ENCODE results near the gene SELENOO.

Gene SELENOO

DNA sequence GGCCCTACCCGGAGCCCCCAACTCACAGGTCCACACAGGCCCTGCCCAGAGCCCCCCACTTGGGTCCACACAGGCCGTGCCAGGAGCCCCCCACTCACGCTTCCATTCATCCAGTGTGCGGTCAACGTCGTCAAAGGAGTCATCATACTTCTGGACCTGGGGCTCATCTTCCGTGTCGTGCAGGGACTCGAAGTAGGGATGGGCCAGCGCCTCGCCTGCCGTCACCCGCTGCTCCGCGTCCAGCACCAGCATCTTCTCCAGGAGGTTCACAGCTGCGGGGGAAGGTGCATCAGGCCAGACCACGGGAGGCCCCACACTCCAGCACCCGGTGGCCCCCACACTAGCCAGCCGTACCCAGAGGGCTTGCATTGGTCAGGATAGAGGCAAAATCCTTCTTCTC, 54.3 kb downstream of the SELENOO start:
- no peak for DNase-seq (ENCODE audit: low read depth)

DNA sequence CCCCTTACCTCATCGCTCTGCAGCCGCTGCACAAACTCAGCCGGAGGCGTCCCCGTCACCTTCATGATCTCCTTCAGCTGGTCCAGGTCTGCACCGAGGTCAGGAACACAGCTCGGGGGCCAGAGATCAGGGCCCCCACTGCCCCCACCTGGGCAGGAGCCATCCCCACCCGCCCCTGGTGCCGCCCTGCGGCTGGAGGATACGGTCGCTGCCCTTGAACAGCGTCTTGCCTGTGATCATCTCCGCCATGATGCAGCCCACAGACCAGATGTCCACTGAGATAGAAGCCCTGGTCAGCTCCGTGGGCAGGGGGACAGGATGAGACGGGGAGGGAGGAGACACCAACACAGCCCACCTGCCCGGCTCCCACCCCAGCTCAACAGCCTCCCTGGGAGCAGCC, 54.8 kb downstream of the SELENOO start:
- no peak for DNase-seq (ENCODE audit: low read depth)

DNA sequence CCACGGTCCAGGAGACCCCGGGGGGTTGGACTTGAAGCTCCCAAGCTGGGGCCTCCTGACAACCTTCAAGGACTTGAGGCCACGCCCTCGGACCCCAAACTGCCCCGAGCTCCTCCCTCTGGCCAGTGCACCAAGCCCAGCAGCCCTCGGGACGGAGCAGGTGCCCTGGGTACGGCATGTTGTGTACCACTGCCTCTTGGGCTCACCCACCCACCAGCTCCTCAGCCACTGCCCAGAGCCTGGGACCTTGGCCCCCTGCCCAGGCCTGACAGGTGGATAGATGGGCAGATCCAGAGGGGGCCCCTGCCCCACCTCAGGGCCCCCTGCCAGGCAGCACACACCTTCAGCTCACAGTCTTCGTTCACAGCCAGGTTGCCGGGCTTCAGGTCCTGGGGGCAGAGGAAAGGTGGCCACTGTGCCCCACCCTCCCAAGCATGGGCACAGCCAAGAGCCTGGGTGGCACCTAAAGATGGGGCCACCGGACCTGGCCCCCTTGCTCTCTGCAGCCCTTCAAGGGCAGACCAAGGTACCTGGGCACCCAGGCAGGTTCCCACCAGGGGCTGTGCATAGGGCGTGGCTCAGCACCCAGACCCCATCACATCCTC, 55.5 kb downstream of the SELENOO start:
- DNase-seq (ENCODE audit: low read depth): no peak

DNA sequence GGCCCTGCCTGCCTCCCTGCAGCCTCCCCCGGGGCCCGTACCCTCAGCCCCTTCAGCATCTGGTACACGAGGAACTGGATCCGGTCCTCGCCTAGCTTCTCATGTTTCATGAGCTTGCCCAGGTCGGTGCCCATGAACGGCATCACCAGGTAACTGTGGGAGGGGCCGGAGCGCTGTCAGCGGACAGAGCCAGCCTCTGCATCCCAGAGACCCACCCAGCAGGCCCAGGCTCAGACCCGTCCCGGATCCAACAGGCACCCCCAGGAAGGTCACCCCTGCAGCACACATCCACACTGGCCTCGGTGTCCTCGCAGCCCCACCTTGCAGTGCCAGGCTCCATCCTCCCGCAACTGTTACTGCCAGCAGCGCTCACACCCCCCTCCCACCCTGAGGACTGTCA, 56.2 kb downstream of the SELENOO start:
- DNase-seq (ENCODE audit: low read depth): no peak

DNA sequence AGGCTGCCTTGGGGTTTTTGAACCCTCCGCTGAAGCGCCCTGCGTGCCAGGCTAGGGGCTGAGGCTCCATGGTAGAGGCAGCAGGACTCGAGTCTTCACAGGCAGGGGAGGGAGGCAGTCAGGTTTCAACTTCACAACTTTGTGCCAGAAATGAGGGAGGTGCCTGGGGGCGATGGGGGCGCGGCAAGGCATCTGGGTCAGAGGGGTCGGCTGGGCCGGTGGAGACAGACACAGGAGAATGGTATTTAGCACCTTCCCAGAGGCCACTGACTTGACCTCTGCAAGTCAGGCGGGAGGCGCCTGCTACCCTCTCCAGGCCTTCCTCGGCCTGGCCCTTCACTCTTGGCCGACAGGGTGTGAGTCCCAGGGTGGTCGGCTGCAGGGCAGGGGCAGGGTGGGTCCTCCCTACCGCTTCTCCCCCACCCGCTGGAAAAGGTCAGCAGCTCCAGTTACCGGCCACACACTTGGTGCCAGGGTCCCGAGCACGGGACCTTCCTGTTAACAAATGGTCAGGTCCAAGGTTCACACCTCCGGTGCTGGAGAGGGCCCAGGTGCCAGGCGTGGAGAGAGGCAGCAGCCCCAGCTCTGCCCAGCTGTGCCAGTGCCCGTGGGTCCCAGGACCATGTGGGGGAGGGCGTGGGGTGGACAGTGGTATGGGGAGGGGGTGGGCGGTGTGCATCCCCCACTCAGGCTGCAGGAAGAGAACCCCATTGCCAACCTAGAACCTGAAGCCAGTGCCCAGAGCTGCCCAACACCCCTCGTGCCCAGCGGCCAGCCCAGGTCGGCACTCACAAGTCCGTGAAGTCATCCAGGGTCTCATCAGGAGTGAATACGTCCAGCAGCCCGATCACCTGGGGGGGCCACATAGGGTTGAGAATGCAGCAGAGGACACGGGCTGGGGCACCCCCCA, 56.9 kb downstream of the SELENOO start:
- DNase-seq (ENCODE audit: low read depth): no peak

DNA sequence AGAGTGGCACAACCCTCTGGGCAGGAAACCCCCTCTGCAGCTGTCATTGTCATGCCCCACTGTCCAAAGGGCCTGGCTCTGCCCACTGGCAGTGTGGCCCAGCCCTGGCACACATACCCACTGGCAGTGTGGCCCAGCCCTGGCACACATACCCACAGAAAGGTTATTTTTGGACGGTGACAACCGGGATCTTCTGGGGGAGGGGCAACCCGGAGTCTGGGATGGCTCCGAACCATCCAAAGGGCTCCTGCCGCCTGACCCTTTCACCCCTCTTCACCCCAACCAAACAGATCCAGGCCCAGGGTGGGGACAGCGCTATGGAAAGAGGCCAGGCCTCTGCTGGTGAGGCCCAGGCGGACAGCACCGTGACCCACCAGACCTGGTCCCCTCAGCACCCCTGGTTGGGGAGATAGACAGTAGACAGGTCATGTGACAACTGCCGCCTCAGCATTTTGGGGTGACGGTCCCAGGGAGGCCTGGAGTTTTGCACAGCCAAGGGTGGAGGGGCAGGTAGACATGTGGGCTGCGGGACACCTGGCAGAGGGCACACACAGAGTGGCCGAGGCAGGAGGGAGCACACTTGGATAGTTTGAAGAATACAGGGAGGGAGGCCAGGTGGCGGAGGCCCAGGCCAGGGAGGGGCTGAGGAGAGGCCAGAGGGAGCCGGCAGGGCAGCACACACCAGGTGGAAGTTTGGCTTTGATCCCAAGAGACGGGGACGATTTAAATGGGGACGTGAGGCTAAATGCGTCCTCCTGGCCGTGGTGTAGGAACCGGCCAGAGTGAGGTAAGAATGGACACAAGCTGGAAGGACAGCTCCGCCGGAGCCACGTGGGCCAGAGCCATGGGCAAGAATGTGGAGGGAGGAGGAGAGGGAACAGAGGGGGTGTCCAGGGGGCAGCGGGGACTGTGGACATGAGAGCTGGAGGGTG, 57.8 kb downstream of the SELENOO start:
- DNase-seq (ENCODE audit: low read depth): no peak

DNA sequence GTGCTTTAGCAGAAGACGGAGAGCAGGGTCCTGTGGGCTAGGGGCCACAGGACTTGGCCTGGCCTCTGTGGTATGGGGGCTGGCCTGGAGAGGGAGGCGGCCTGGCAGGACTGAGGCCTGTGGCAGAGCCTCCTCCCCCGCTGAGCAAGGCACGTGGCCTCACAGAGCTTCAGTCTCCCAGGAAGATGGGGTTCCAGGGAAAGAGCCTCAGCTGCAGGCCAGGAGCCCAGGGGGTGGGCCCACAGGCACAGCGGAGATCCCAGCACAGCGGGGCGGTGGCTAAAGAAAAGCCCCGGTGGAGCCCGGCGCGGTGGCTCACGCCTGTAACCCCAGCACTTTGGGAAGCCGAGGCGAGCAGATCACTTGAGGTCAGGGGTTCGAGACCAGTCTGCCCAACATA, 58.5 kb downstream of the SELENOO start:
- no peak for DNase-seq (ENCODE audit: low read depth)

DNA sequence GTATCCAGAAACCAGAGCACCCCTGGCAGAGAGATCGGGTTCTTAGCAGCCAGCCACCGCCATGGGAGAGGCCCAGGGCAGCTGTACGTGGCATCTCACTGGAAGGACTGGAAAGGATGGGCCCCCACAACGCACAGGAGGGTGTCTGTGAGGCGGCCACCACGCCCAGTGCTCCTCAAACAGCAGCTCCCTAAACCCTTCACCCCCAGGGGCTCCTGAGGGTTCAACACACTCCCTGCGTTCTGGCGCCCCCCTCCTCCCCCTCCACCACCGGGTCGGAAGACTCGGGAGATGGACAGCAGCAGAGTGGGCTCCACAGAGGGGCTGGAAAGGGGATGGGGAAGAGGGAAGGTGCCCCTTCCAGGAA, 59.6 kb downstream of the SELENOO start:
- DNase-seq (ENCODE audit: low read depth): no peak

DNA sequence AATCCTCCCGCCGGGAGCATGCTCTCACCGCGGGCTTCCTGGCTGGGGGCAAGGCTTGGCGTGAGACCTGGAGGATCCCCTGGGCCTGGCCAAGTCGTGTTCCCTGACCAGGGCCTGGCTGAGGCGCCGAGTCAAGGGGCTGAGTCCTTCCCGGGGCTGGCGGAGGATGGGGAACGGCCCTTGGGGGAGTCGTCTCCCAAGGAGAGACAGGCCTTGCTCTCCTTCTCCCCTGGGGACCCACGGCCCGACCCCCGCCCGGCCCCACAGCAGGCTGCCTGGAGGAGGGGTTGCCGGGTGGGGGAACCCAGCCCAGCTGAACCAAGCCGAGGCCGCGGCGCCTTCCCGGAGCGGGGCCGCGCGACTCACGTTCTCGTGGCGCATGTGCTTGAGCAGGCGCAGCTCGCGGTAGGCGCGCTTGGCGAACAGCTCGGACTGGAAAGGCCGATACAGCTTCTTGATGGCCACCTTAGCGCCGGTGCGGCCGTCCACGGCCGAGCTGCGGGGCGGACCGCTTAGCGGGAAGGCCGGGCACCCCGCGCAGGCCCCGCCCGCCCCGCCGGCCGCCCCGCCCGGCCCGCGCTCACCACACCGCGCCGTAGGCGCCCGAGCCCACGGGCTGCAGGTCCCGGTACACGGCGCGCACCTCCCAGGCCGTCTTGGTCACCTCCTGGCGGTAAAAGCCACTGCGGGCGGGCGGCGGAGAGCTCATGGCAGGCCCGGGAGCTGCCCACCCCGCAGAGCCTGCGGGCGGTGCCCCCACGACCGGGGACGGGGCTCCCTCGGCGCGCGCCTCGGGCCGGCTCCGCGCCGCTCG, 60.2 kb downstream of the SELENOO start:
- DNase-seq (ENCODE audit: low read depth): no peak

DNA sequence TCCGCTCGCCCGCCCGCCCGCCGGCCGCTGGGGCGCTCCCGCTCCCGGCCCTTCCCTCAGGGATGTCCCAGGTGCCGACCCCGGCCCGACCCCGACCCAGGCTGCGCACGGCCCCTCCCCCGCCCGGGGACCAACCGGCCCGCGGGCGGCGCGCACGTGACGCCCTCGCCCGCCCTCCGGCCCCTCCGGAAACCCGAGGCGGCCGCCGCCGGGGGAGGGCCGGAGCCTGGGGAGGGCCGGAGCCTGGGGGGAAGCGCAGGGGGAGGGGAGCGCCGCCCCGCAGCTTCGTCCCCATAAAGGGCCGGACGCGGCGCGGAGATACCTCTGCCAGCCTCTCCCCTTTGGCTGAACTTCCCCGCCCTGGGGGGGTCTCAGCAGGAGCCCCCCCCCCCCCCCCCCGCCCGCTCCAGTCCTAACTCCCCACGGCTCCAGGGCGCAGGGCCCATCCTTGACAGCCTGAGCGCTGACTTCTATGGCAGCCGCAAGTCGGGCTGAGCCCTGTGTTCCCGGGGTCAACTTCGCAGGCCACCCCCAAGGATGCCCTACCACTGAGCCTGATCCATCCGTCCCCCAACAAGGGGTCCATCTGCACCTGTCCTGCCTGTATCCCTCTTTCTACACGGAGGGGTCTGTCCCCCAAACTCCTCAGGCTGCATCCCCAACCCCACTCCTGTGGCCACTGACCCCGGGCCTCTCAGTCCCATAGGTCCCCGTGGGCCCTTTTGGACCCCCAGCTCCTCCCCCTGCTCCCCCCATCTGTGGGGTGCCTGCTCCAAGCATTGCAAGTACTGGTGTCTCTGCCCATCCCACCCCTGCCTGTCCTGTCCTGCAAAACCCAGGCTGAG, 61.0 kb downstream of the SELENOO start, which contains the start of gene MAPK12:
TSS of gene MAPK12 (minus strand) at position 69 of the 845 bp plus-strand sequence. CDS start 174 bp downstream, outside the sequence.
- DNase-seq (ENCODE audit: low read depth): no peak

DNA sequence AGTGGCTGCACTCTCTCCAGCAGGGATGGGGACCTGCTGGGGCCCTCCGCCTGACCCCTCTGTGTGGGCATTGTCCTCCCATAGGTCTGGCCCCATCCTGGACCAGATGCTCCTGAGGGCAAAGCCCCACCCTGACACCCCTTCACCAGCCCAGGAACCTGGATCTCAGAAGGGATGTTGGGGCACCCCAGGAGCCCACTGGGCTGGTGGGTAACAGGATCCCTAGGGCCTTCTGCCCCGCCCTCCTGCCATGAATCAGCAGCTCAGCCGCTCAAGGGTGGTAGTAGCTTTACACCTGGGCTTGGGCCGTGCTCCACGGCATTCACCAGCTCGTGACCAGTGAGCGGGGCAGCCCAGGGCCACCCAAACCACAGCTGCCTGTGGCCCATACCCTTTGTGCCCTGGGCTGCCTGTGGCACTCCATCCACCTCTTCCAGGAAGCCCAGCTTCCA, 61.7 kb downstream of the SELENOO start:
- DNase-seq (ENCODE audit: low read depth): no peak

DNA sequence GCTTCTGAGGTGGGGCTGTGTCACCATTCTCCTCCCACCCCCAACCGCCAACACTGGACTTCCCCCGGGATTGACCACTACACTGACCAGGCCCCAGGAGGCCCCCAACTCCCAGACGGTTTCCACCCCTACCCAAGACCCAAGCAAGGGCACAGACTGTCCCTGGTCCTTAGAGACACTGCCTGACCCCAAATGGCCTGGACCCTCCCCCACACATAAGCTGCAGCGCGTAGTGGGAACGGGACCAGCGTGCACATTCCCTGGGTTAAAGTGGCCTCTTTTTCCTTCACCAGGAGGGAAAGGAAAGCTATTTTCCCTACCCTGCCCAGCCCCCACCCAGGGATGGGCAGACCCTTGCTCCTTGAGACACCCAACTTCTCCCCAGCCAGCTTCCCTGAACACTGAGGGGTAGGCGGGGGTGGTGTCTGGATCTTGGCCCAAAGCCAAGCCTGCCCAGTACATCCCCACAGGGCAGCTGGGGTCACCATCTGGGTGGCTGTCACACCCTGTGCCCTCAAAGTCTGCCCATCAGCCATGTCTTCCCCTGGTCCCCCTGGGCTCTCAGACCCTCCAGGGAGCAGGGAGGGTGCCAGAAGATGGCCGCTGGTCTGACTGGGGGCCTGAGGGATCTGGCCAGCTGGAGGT, 62.3 kb downstream of the SELENOO start:
- no peak for DNase-seq (ENCODE audit: low read depth)

DNA sequence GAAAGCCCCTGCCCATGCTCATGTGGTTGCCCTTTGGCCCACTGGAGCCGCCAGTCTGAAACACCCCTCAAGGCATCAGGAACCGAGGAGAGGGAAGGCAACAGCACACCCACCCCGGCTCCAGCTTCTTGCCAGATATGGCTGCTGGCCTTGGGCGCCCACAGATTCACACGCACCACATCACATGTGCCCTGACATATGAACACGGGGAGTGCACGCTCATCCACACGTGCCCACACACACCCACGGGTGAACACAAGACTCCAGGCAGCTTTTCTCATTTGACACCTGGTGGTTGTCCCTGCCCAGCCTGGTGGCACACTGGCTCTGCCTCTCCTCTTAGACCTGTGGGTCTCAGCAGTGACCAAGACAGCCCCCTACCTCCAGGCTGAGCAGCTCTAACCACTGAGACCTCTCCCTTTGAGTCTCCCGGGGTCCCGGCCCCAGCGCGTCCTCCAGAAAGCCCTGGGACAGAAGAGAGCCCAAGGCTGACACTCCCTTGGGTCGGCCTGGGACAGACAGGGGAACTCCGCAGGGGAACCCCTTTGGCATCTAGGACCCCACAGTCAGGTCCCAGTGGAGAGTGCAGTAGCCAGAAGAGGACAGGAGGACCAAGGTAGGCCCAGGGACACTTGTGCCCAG, 63.4 kb downstream of the SELENOO start:
- no peak for DNase-seq (ENCODE audit: low read depth)

DNA sequence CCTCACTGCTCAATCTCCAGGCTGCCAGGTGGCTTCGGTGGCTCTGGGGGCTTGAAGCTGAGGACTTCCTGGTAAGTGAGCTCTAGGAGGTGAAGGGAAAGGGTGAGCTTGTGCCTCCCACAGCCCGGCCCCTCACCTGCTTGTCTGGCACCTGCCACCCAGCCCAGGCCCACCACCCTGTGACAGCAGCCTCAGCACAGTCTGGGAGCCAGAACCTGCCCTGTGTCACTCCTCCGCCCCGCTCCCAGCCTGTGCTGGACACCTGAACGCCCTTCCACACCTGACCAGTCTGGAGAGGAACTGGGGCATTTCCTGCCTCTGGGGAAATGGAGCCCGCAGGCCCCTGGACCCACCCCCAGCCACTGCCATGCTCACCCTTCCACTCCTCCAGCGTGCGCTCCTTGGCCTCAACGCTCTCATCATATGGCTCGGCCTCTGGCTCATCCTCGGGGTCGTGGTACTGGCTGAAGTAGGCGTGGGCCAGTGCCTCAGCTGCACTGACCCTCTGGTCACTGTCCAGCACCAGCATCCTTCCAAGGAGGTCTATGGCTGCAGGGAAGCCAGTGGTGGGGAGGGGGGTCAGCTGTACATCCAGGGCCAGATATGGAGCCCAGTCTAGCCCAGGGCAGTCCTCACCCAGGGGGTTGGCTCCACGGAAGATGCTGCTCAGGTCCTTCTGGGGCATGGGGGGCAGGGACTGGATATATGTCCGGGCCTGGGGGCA, 64.3 kb downstream of the SELENOO start:
- no peak for DNase-seq (ENCODE audit: low read depth)

DNA sequence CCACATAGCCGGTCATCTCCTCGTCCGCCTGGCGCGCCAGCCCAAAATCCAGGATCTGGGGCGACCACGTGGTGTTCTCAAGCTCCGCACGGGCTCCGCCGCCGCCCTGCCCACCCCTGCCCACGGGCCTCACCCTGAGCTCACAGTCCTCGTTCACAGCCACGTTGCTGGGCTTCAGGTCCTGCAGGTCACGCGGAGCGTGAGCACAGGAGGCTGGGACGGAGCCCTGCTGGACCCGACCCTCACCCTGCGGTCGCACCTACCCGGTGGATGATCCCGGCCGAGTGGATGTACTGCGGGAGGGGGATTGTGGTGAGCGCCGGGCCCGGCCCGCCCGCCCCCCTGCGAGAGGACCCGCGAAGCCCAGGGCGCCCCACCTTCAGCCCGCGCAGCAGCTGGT, 66.2 kb downstream of the SELENOO start:
- DNase-seq (ENCODE audit: low read depth): no peak
